ENCODE measurements around the gene TGFA.

TGFA gene

GRCh38 chr2:70508711-70509462, 44.7 kb downstream of the TGFA start:
- no peak overlapping the region for H2AK5ac ChIP-seq (ENCODE audit: low read length)
- no peak overlapping the region for H3K9ac ChIP-seq (ENCODE audit: low read length)
- no peaks in the 10 kb centered on the region for H3K9me3 ChIP-seq (ENCODE audit: insufficient read depth, low read depth, low read length)
- H2BK12ac ChIP-seq (ENCODE audit: low read length) = no peak overlapping the region
- H4K91ac ChIP-seq (ENCODE audit: low read depth, low read length) = no peak overlapping the region
- H2BK5ac ChIP-seq (ENCODE audit: low read depth, low read length, poor library complexity) = no peak overlapping the region
- H3K27me3 ChIP-seq (ENCODE audit: insufficient read depth, low read length) = no peaks in the 10 kb centered on the region
- no peak overlapping the region for H3K4me3 ChIP-seq (ENCODE audit: low read depth, low read length)
- no peak overlapping the region for H3K4ac ChIP-seq (ENCODE audit: low read depth, low read length)
- WGBS (ENCODE audit: extremely low coverage, insufficient coverage, insufficient read length) = no CpG with 5 or more reads among the region's 7 CpGs
- H3K23ac ChIP-seq (ENCODE audit: low read length) = no peak overlapping the region
- H3K14ac ChIP-seq (ENCODE audit: low read length) = no peak overlapping the region
- no peak overlapping the region for H3K18ac ChIP-seq (ENCODE audit: low read length)
- H3K79me1 ChIP-seq (ENCODE audit: low read length) = no peaks in the 10 kb centered on the region
- H3K27ac ChIP-seq (ENCODE audit: low read depth, low read length) = no peak overlapping the region
- H3K79me2 ChIP-seq (ENCODE audit: control insufficient read depth, insufficient read depth, low read length, poor library complexity) = no peaks in the 10 kb centered on the region
- no peaks in the 10 kb centered on the region for H3K36me3 ChIP-seq (ENCODE audit: control insufficient read depth in 1 of 2, insufficient read depth in 2 of 2, low read length in 2 of 2)
- no peak overlapping the region for H3K4me2 ChIP-seq (ENCODE audit: low read length)
- no peak overlapping the region for H2AFZ ChIP-seq (ENCODE audit: insufficient read depth, low read length, poor library complexity)
- no peak for DNase-seq
- peaks cover 0 to 2% of the 10 kb centered on the region in 2 experiments for H3K4me1 ChIP-seq (ENCODE audit: control insufficient read depth in 1 of 2, insufficient read depth in 2 of 2, low read length in 2 of 2)
- H2BK120ac ChIP-seq (ENCODE audit: insufficient read depth, low read length, poor library complexity) = no peak overlapping the region
- no peak overlapping the region for H4K8ac ChIP-seq (ENCODE audit: low read depth, low read length)
- H4K12ac ChIP-seq (ENCODE audit: low read depth, low read length) = no peak overlapping the region

- Histone ChIP-seq H2BK12ac (ENCODE audit: low read length) (no peak overlapping the region), H4K91ac (ENCODE audit: low read depth, low read length) (no peak overlapping the region), H3K27me3 (ENCODE audit: insufficient read depth, low read length) (no peaks in the 10 kb centered on the region), H3K79me1 (ENCODE audit: low read length) (no peaks in the 10 kb centered on the region), H3K14ac (ENCODE audit: low read length) (no peak overlapping the region), H3K4ac (ENCODE audit: low read depth, low read length) (no peak overlapping the region), H3K9me3 (ENCODE audit: insufficient read depth, low read depth, low read length) (no peaks in the 10 kb centered on the region), H4K12ac (ENCODE audit: low read depth, low read length) (no peak overlapping the region), H4K8ac (ENCODE audit: low read depth, low read length) (no peak overlapping the region), H3K4me1 (ENCODE audit: control insufficient read depth in 1 of 2, insufficient read depth in 2 of 2, low read length in 2 of 2) (peaks cover 0 to 2% of the 10 kb centered on the region in 2 experiments), H3K27ac (ENCODE audit: low read depth, low read length) (no peak overlapping the region), H3K79me2 (ENCODE audit: control insufficient read depth, insufficient read depth, low read length, poor library complexity) (no peaks in the 10 kb centered on the region), H2BK5ac (ENCODE audit: low read depth, low read length, poor library complexity) (no peak overlapping the region), H3K4me3 (ENCODE audit: low read depth, low read length) (no peak overlapping the region), H3K36me3 (ENCODE audit: control insufficient read depth in 1 of 2, insufficient read depth in 2 of 2, low read length in 2 of 2) (no peaks in the 10 kb centered on the region), H3K4me2 (ENCODE audit: low read length) (no peak overlapping the region), H2AFZ (ENCODE audit: insufficient read depth, low read length, poor library complexity) (no peak overlapping the region), H3K9ac (ENCODE audit: low read length) (no peak overlapping the region), H3K18ac (ENCODE audit: low read length) (no peak overlapping the region), H3K23ac (ENCODE audit: low read length) (no peak overlapping the region), H2AK5ac (ENCODE audit: low read length) (no peak overlapping the region), H2BK120ac (ENCODE audit: insufficient read depth, low read length, poor library complexity) (no peak overlapping the region)
- WGBS (ENCODE audit: extremely low coverage, insufficient coverage, insufficient read length) = no CpG with 5 or more reads among the region's 8 CpGs
- DNase-seq = no peak
Measured at GRCh38 chr2:70505613-70506391, 47.8 kb downstream of the TGFA start.

DNA sequence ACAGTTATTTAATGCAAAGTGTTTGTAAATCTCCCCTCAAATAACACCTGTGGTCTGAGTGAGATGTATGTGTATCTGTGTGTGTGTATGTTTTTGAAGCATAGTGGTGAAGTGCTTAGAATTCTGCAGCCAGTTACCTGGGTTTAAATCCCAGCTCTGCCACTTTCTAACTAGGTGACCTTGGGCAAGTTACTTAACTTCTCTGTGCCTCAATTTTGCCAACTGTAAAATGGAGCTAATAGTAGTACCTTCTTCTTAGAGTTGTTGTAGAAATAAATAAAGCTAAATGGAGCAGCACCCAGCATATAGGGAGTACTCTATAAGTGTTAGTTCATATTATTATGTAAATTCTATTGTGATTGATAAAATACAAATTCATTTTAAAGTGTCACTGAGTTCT, 48.9 kb downstream of the TGFA start:
- Histone ChIP-seq H3K36me3 (ENCODE audit: control insufficient read depth in 1 of 2, insufficient read depth in 2 of 2, low read length in 2 of 2) (no peaks in the 10 kb centered on the region), H3K79me1 (ENCODE audit: low read length) (no peaks in the 10 kb centered on the region), H3K14ac (ENCODE audit: low read length) (no peak overlapping the region), H3K9ac (ENCODE audit: low read length) (no peak overlapping the region), H3K4ac (ENCODE audit: low read depth, low read length) (no peak overlapping the region), H4K8ac (ENCODE audit: low read depth, low read length) (no peak overlapping the region), H2BK5ac (ENCODE audit: low read depth, low read length, poor library complexity) (no peak overlapping the region), H3K18ac (ENCODE audit: low read length) (no peak overlapping the region), H2AK5ac (ENCODE audit: low read length) (no peak overlapping the region), H3K4me3 (ENCODE audit: low read depth, low read length) (no peak overlapping the region), H3K23ac (ENCODE audit: low read length) (no peak overlapping the region), H4K91ac (ENCODE audit: low read depth, low read length) (no peak overlapping the region), H3K4me1 (ENCODE audit: control insufficient read depth in 1 of 2, insufficient read depth in 2 of 2, low read length in 2 of 2) (peaks cover 0 to 2% of the 10 kb centered on the region in 2 experiments), H2BK120ac (ENCODE audit: insufficient read depth, low read length, poor library complexity) (no peak overlapping the region), H3K4me2 (ENCODE audit: low read length) (no peak overlapping the region), H4K12ac (ENCODE audit: low read depth, low read length) (no peak overlapping the region), H3K27me3 (ENCODE audit: insufficient read depth, low read length) (no peaks in the 10 kb centered on the region), H3K79me2 (ENCODE audit: control insufficient read depth, insufficient read depth, low read length, poor library complexity) (no peaks in the 10 kb centered on the region), H3K9me3 (ENCODE audit: insufficient read depth, low read depth, low read length) (no peaks in the 10 kb centered on the region), H3K27ac (ENCODE audit: low read depth, low read length) (no peak overlapping the region), H2AFZ (ENCODE audit: insufficient read depth, low read length, poor library complexity) (no peak overlapping the region), H2BK12ac (ENCODE audit: low read length) (no peak overlapping the region)
- no peak for DNase-seq

- H3K4me2 ChIP-seq (ENCODE audit: low read length) = no peak overlapping the region
- H4K91ac ChIP-seq (ENCODE audit: low read depth, low read length) = no peak overlapping the region
- H2AFZ ChIP-seq (ENCODE audit: insufficient read depth, low read length, poor library complexity) = no peak overlapping the region
- H3K79me2 ChIP-seq (ENCODE audit: control insufficient read depth, insufficient read depth, low read length, poor library complexity) = no peaks in the 10 kb centered on the region
- DNase-seq = no peak
- H2BK120ac ChIP-seq (ENCODE audit: insufficient read depth, low read length, poor library complexity) = no peak overlapping the region
- H2AK5ac ChIP-seq (ENCODE audit: low read length) = no peak overlapping the region
- H3K14ac ChIP-seq (ENCODE audit: low read length) = no peak overlapping the region
- no peak overlapping the region for H3K27ac ChIP-seq (ENCODE audit: low read depth, low read length)
- no peaks in the 10 kb centered on the region for H3K4me1 ChIP-seq (ENCODE audit: control insufficient read depth in 1 of 2, insufficient read depth in 2 of 2, low read length in 2 of 2)
- H3K4ac ChIP-seq (ENCODE audit: low read depth, low read length) = no peak overlapping the region
- no peak overlapping the region for H3K4me3 ChIP-seq (ENCODE audit: low read depth, low read length)
- H4K12ac ChIP-seq (ENCODE audit: low read depth, low read length) = no peak overlapping the region
- no peak overlapping the region for H2BK12ac ChIP-seq (ENCODE audit: low read length)
- no peaks in the 10 kb centered on the region for H3K36me3 ChIP-seq (ENCODE audit: control insufficient read depth in 1 of 2, insufficient read depth in 2 of 2, low read length in 2 of 2)
- H3K9me3 ChIP-seq (ENCODE audit: insufficient read depth, low read depth, low read length) = no peaks in the 10 kb centered on the region
- no peak overlapping the region for H3K9ac ChIP-seq (ENCODE audit: low read length)
- no peak overlapping the region for H3K23ac ChIP-seq (ENCODE audit: low read length)
- H3K79me1 ChIP-seq (ENCODE audit: low read length) = no peaks in the 10 kb centered on the region
- WGBS (ENCODE audit: extremely low coverage, insufficient coverage, insufficient read length) = no CpG with 5 or more reads among the region's 4 CpGs
- H3K18ac ChIP-seq (ENCODE audit: low read length) = no peak overlapping the region
- no peaks in the 10 kb centered on the region for H3K27me3 ChIP-seq (ENCODE audit: insufficient read depth, low read length)
- no peak overlapping the region for H2BK5ac ChIP-seq (ENCODE audit: low read depth, low read length, poor library complexity)
- no peak overlapping the region for H4K8ac ChIP-seq (ENCODE audit: low read depth, low read length)
Measured at GRCh38 chr2:70503896-70504295, 49.7 kb downstream of the TGFA start.

Measured in trophoblast cell (in vitro differentiated cells and primary cell).